Fibroblast of mammary gland (primary cell): ENCODE measurements around the gene ACAD8.

Experiments used
- DNase-seq: peaks from one replicate; pipeline ENCODE4 v3.0.0-alpha.2; 2010; ENCODE audit warnings: low read depth
- H3K4me3 ChIP-seq: 2 replicates; pipeline ENCODE4 v1.5.1; 2011; ENCODE audit warnings: low read depth, mild to moderate bottlenecking, low read length, moderate library complexity; ENCODE audit not compliant: control insufficient read depth
- CTCF ChIP-seq: conservative IDR thresholded peaks from 2 replicates; pipeline ENCODE4 v1.5.1; 2011; ENCODE audit warnings: low read depth, low read length, inconsistent platforms; ENCODE audit not compliant: control insufficient read depth, insufficient read depth

ACAD8 gene

GRCh38 chr11:134312223-134312622, 58.9 kb downstream of the ACAD8 start:
- no peak for TF ChIP-seq CTCF
- no peak overlapping the region for H3K4me3 ChIP-seq
- no peak for DNase-seq

- no peak for TF ChIP-seq CTCF
- DNase-seq: no peak
- no peak overlapping the region for H3K4me3 ChIP-seq
Observed at GRCh38 chr11:134312807-134313206, 59.4 kb downstream of the ACAD8 start.

- no peak overlapping the region for H3K4me3 ChIP-seq
- no peak for TF ChIP-seq CTCF
- DNase-seq: no peak
Observed at GRCh38 chr11:134313379-134313778, 60.0 kb downstream of the ACAD8 start.

GRCh38 chr11:134313821-134314607, 60.6 kb downstream of the ACAD8 start:
- TF ChIP-seq CTCF: no peak
- DNase-seq: no peak
- no peak overlapping the region for H3K4me3 ChIP-seq
